OCI-LY1 (cell line): Measurements from ENCODE around the gene SNAPC4.

Experiments used
- H2AFZ ChIP-seq: fragments of 200-600 bp; sonication (generic), shearing (Covaris generic); 2 replicates; pipeline ENCODE4 v1.6.0; 2014; ENCODE audit warnings: antibody characterized with exemption, mild to moderate bottlenecking, low read length
- H3F3A ChIP-seq: fragments of 200-600 bp; sonication (generic), shearing (Covaris generic); 2 replicates; pipeline ENCODE4 v1.6.0; 2014; ENCODE audit warnings: mild to moderate bottlenecking, antibody characterized with exemption, low read length, moderate library complexity; ENCODE audit not compliant: insufficient read depth
- H3K27ac ChIP-seq: fragments of 200-600 bp; sonication (generic); 2 replicates; pipeline ENCODE4 v1.5.1; 2014; ENCODE audit warnings: low read length, mixed run types, mild to moderate bottlenecking, low read depth; ENCODE audit not compliant: poor library complexity, severe bottlenecking
- H3K27me3 ChIP-seq: fragments of 200-600 bp; sonication (generic); 2 replicates; pipeline ENCODE4 v1.6.0; 2014; ENCODE audit warnings: antibody characterized with exemption, mild to moderate bottlenecking, low read length, moderate library complexity; ENCODE audit not compliant: insufficient read depth
- H3K36me3 ChIP-seq: fragments of 200-600 bp; sonication (generic); 2 replicates; pipeline ENCODE4 v1.6.1; 2014; ENCODE audit warnings: mild to moderate bottlenecking, antibody characterized with exemption, low read length, moderate library complexity, mixed read lengths; ENCODE audit not compliant: insufficient read depth
- H3K4me1 ChIP-seq: fragments of 200-600 bp; sonication (generic); 2 replicates; pipeline ENCODE4 v1.5.1; 2014; ENCODE audit warnings: mild to moderate bottlenecking, low read length, moderate library complexity; ENCODE audit not compliant: insufficient read depth, severe bottlenecking
- H3K4me2 ChIP-seq: fragments of 200-600 bp; sonication (generic), shearing (Covaris generic); 2 replicates; pipeline ENCODE4 v1.6.1; 2014; ENCODE audit warnings: low read length
- H3K4me3 ChIP-seq: fragments of 200-600 bp; sonication (generic); 2 replicates; pipeline ENCODE4 v1.5.1; 2014; ENCODE audit warnings: low read length, low read depth, mild to moderate bottlenecking, mixed read lengths; ENCODE audit not compliant: poor library complexity, severe bottlenecking
- H3K79me2 ChIP-seq: fragments of 200-600 bp; shearing (Covaris generic); 2 replicates; pipeline ENCODE4 v1.6.1; 2016; ENCODE audit warnings: mixed run types, low read length, mixed read lengths; ENCODE audit not compliant: insufficient read depth
- H3K9ac ChIP-seq: fragments of 200-600 bp; sonication (generic), shearing (Covaris generic); 2 replicates; pipeline ENCODE4 v1.6.1; 2014; ENCODE audit warnings: mild to moderate bottlenecking, low read length, mixed read lengths
- H3K9me2 ChIP-seq: fragments of 200-600 bp; sonication (generic), shearing (Covaris generic); 2 replicates; pipeline ENCODE4 v1.6.1; 2014; ENCODE audit warnings: low read depth, mild to moderate bottlenecking, low read length, mixed read lengths
- H3K9me3 ChIP-seq: fragments of 200-600 bp; shearing (Covaris generic); 2 replicates; pipeline ENCODE4 v1.6.1; 2014; ENCODE audit warnings: low read length, mixed read lengths
- H4K20me1 ChIP-seq: fragments of 200-600 bp; sonication (generic), shearing (Covaris generic); 2 replicates; pipeline ENCODE4 v1.6.0; 2016; ENCODE audit warnings: mild to moderate bottlenecking, low read length; ENCODE audit not compliant: insufficient read depth
- EZH2 ChIP-seq: fragments of 200-600 bp; sonication (generic), shearing (Covaris generic); IDR thresholded peaks from 2 replicates; pipeline ENCODE4 v1.8.0; 2017; ENCODE audit warnings: borderline replicate concordance, mixed run types, mild to moderate bottlenecking, antibody characterized with exemption, low read length, moderate library complexity, mixed read lengths
- TF ChIP-seq, protein P1 (sequence below): fragments of 200-600 bp; sonication (generic), shearing (Covaris generic); IDR thresholded peaks from 2 replicates; pipeline ENCODE4 v1.5.1; 2017; ENCODE audit warnings: mild to moderate bottlenecking, antibody characterized with exemption, low read length, moderate library complexity, mixed read lengths

SNAPC4 gene

GRCh38 chr9:136437839-136438547 lies 38.0 kb upstream of the SNAPC4 start:
- Histone ChIP-seq H3K79me2 (no peaks in the 10 kb centered on the region), H3K9me3 (no peaks in the 10 kb centered on the region), H3K4me3 (peak overlapping the region; percentile 75), H3K9me2 (no peaks in the 10 kb centered on the region), H4K20me1 (no peaks in the 10 kb centered on the region), H3K27me3 (no peaks in the 10 kb centered on the region), H3F3A (no peaks in the 10 kb centered on the region), H3K27ac (no peak overlapping the region), H2AFZ (no peak overlapping the region), H3K36me3 (peaks cover 22% of the 10 kb centered on the region), H3K4me2 (peak overlapping the region; percentile 94), H3K4me1 (peaks cover 30% of the 10 kb centered on the region), H3K9ac (peak overlapping the region; percentile 81)
- TF ChIP-seq EZH2 = no peak
- TF ChIP-seq, protein P1, sequence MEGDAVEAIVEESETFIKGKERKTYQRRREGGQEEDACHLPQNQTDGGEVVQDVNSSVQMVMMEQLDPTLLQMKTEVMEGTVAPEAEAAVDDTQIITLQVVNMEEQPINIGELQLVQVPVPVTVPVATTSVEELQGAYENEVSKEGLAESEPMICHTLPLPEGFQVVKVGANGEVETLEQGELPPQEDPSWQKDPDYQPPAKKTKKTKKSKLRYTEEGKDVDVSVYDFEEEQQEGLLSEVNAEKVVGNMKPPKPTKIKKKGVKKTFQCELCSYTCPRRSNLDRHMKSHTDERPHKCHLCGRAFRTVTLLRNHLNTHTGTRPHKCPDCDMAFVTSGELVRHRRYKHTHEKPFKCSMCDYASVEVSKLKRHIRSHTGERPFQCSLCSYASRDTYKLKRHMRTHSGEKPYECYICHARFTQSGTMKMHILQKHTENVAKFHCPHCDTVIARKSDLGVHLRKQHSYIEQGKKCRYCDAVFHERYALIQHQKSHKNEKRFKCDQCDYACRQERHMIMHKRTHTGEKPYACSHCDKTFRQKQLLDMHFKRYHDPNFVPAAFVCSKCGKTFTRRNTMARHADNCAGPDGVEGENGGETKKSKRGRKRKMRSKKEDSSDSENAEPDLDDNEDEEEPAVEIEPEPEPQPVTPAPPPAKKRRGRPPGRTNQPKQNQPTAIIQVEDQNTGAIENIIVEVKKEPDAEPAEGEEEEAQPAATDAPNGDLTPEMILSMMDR = no peak

DNA sequence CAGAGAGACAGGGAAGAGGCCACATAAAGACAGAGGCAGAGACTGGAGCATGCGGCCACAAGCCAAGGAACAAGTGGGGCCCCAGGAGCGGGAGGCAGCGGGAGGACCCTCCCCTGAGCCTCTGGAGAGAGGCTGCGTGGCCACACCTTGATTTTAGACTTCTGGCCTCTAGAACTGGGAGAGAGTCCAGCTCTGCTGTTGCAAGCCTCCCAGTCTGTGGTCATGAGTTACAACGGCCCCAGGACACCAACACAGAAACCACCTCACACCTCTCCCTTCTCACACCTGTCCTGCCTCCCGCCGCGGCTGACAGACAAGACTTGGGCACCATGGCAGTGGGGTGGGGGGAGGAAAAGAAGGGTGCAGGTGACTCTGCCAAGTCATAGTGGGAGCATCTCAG lies 37.5 kb upstream of the SNAPC4 start:
- Histone ChIP-seq H3K79me2 (no peaks in the 10 kb centered on the region), H3K9me3 (no peaks in the 10 kb centered on the region), H3K36me3 (peaks cover 16% of the 10 kb centered on the region), H3K4me2 (peak overlapping the region; percentile 94), H3K4me3 (peak overlapping the region; percentile 75), H3K9ac (peak overlapping the region; percentile 81; the same call in 1 of the 2 replicates), H3K9me2 (no peaks in the 10 kb centered on the region), H3K27ac (no peak overlapping the region), H3K4me1 (peaks cover 30% of the 10 kb centered on the region), H3F3A (no peaks in the 10 kb centered on the region), H3K27me3 (no peaks in the 10 kb centered on the region), H2AFZ (no peak overlapping the region), H4K20me1 (no peaks in the 10 kb centered on the region)
- TF ChIP-seq, protein P1 = no peak
- no peak for TF ChIP-seq EZH2

DNA sequence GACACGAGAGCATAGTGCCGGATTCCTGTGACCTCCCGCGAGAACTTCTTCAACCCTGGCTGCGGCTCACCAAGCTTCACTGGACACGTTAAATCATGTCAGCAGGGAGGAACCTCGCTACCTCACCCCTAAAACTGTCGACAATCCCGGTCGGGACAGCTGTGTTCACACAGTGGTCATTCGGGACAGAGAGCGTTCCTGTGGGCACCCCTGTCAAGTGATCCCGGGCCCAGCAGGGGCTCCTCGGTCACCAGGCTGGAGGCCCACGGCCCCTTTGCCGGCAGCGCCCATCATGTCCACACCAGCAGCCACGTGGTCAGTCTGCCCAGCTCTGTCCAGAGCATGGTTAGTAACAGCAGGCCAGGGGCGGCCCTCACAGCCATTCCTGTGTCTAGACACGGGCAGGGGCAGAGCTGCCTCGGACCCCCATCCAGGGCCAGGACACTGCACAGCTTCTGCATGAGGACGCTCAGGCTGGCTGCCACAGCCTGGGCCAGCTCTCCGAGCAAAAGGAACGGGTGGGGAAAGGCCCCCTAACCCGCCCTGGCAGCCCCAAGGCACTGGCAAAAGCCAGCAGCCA lies 36.2 kb upstream of the SNAPC4 start:
- no peak overlapping the region for H3K9ac ChIP-seq
- no peak for TF ChIP-seq EZH2
- TF ChIP-seq, protein P1 = no peak
- H4K20me1 ChIP-seq = no peaks in the 10 kb centered on the region

More for the DNA sequence above, 36.2 kb upstream of the SNAPC4 start:
- no peak overlapping the region for H2AFZ ChIP-seq
- no peaks in the 10 kb centered on the region for H3K79me2 ChIP-seq
- H3K4me1 ChIP-seq = peaks cover 30% of the 10 kb centered on the region
- no peaks in the 10 kb centered on the region for H3F3A ChIP-seq
- H3K27ac ChIP-seq = no peak overlapping the region
- H3K9me3 ChIP-seq = no peaks in the 10 kb centered on the region
- no peaks in the 10 kb centered on the region for H3K27me3 ChIP-seq
- no peak overlapping the region for H3K4me3 ChIP-seq
- no peaks in the 10 kb centered on the region for H3K9me2 ChIP-seq
- no peak overlapping the region for H3K4me2 ChIP-seq
- peaks cover 5% of the 10 kb centered on the region for H3K36me3 ChIP-seq
